Right ventricle myocardium superior (tissue), 1 donor: ENCODE results near the gene SARM1. TPM values are rescaled to one million over a fixed set of nuclear protein-coding genes. Genes with fewer than 3 reads are reported as not detected.
"Not testable (repeated sequence)": the region's sequence is repeated elsewhere in the genome, so short reads cannot be mapped to it uniquely, and the experiment has no call there.

Experiments
- ATAC-seq: fragments of 200-7000 bp; cut with Tn5 transposase; one replicate; pipeline ENCODE4 v1.9.1; 2020; ENCODE audit warnings: mild to moderate bottlenecking; ENCODE audit not compliant: poor library complexity
- DNase-seq: peaks from one replicate; pipeline ENCODE4 v3.0.0-alpha.2; 2020
- intact Hi-C: fragments of 100-400 bp; cut with DNase I; formaldehyde crosslinking; loops from one replicate; pipeline ENCODE4 v1.11.2; 2022
- total RNA-seq: library from RNA; stranded (reverse); fragmentation: NEBNext Ultra II Directional; extraction: Animal tissue kit (Norgen Biotek cat#: 25700); gene quantifications from one replicate; pipeline ENCODE4 v1.2.1, GENCODE V29; 2021
- donor health status: DM: no; HTN: yes; CAD: no; lungs with severe emphysema.

The SARM1 gene
- total RNA-seq, 1 donor from 2014 or later = 5.0 TPM

- intact Hi-C loops, DNase-seq, ATAC-seq: not testable (repeated sequence)
Observed at GRCh38 chr17:28338769-28339212, 32.7 kb upstream of the SARM1 start.

GRCh38 chr17:28339431-28339830 is 32.1 kb upstream of the SARM1 start:
- no peak for ATAC-seq
- intact Hi-C loops = no loop called here
- DNase-seq = no peak

- intact Hi-C loops = no loop called here
- ATAC-seq = no peak
- no peak for DNase-seq
Observed at GRCh38 chr17:28340374-28340773, 31.1 kb upstream of the SARM1 start.

GRCh38 chr17:28341516-28341915 is 30.0 kb upstream of the SARM1 start:
- intact Hi-C loops = no loop called here
- DNase-seq = no peak
- no peak for ATAC-seq

GRCh38 chr17:28342313-28342712 is 29.2 kb upstream of the SARM1 start:
- ATAC-seq = no peak

GRCh38 chr17:28343491-28343932 is 28.0 kb upstream of the SARM1 start:
- DNase-seq = no peak
- no peak for ATAC-seq
- intact Hi-C loops = no loop called here

More at GRCh38 chr17:28342313-28342712, 29.2 kb upstream of the SARM1 start:
- intact Hi-C loops = no loop called here
- no peak for DNase-seq

GRCh38 chr17:28344011-28344410 is 27.5 kb upstream of the SARM1 start:
- ATAC-seq (no peak), DNase-seq (no peak)
- intact Hi-C loops = no loop called here

GRCh38 chr17:28344435-28344901 is 27.0 kb upstream of the SARM1 start:
- intact Hi-C loops = no loop called here
- DNase-seq (no peak), ATAC-seq (no peak)

- intact Hi-C loops = no loop called here
- DNase-seq (no peak), ATAC-seq (peak; percentile 54)
Observed at GRCh38 chr17:28345419-28346198, 25.9 kb upstream of the SARM1 start.

- intact Hi-C loops = no loop called here
- ATAC-seq (no peak), DNase-seq (no peak)
Observed at GRCh38 chr17:28346199-28346580, 25.3 kb upstream of the SARM1 start.

GRCh38 chr17:28346746-28347246 is 24.7 kb upstream of the SARM1 start:
- ATAC-seq (peak; percentile 50), DNase-seq (no peak)
- intact Hi-C loops = no loop called here

GRCh38 chr17:28347261-28347891 is 24.1 kb upstream of the SARM1 start:
- DNase-seq (no peak), ATAC-seq (no peak)
- intact Hi-C loops = no loop called here

- ATAC-seq (no peak), DNase-seq (no peak)
- intact Hi-C loops = no loop called here
Observed at GRCh38 chr17:28348979-28349378, 22.5 kb upstream of the SARM1 start.

- intact Hi-C loops = no loop called here
- DNase-seq (no peak), ATAC-seq (no peak)
Observed at GRCh38 chr17:28350271-28350670, 21.2 kb upstream of the SARM1 start.

- intact Hi-C loops = no loop called here
- peak; percentile 96 for DNase-seq
- peak; percentile 99 for ATAC-seq
Observed at GRCh38 chr17:28357061-28357900, 14.2 kb upstream of the SARM1 start, which contains the start of gene POLDIP2. Gene POLDIP2 (minus strand): TSS chr17:28357527. CDS start chr17:28357448, 79 bp downstream.

- intact Hi-C loops = no loop called here
- ATAC-seq (no peak), DNase-seq (no peak)
Observed at GRCh38 chr17:28357901-28358197, 13.6 kb upstream of the SARM1 start.

GRCh38 chr17:28363186-28363585 is 8.3 kb upstream of the SARM1 start:
- ATAC-seq = no peak
- intact Hi-C loops = no loop called here
- DNase-seq = no peak

GRCh38 chr17:28363776-28364650 is 7.5 kb upstream of the SARM1 start:
- intact Hi-C loops = no loop called here
- ATAC-seq = no peak
- DNase-seq = no peak
